HEK293 (cell line): Measurements from ENCODE around the gene PTPN11.

Source experiments
- AEBP2 ChIP-seq: fragments of 450-650 bp; formaldehyde crosslinking; IDR thresholded peaks from 2 replicates; pipeline ENCODE4 v1.5.1; 2016; ENCODE audit warnings: missing biosample characterization, missing genetic modification characterization, borderline replicate concordance
- CTCF ChIP-seq: fragments of 450-650 bp; formaldehyde crosslinking; IDR thresholded peaks from 2 replicates; pipeline ENCODE4 v1.5.1; 2016; ENCODE audit warnings: missing biosample characterization, missing genetic modification characterization
- IKZF3 ChIP-seq: fragments of 450-650 bp; IDR thresholded peaks from 2 replicates; pipeline ENCODE4 v1.5.0; 2018; ENCODE audit warnings: missing biosample characterization, mild to moderate bottlenecking, missing genetic modification characterization, moderate library complexity
- KLF16 ChIP-seq: fragments of 450-650 bp; formaldehyde crosslinking; IDR thresholded peaks from 2 replicates; pipeline ENCODE4 v1.5.1; 2017; ENCODE audit warnings: missing biosample characterization, missing genetic modification characterization
- KLF8 ChIP-seq: fragments of 450-650 bp; formaldehyde crosslinking; IDR thresholded peaks from 2 replicates; pipeline ENCODE4 v1.5.1; 2016; ENCODE audit warnings: missing biosample characterization, missing genetic modification characterization
- PATZ1 ChIP-seq: fragments of 450-650 bp; formaldehyde crosslinking; IDR thresholded peaks from 2 replicates; pipeline ENCODE4 v1.5.1; 2016; ENCODE audit warnings: missing biosample characterization, missing genetic modification characterization
- REPIN1 ChIP-seq: fragments of 450-650 bp; formaldehyde crosslinking; IDR thresholded peaks from 2 replicates; pipeline ENCODE4 v1.5.1; 2017; ENCODE audit warnings: missing biosample characterization, missing genetic modification characterization, low read depth
- SP3 ChIP-seq: fragments of 450-650 bp; formaldehyde crosslinking; IDR thresholded peaks from 2 replicates; pipeline ENCODE4 v1.5.1; 2016; ENCODE audit warnings: missing biosample characterization, missing genetic modification characterization
- YY2 ChIP-seq: fragments of 450-650 bp; formaldehyde crosslinking; IDR thresholded peaks from 2 replicates; pipeline ENCODE4 v1.5.1; 2016; ENCODE audit warnings: missing biosample characterization, missing genetic modification characterization
- ZBTB7A ChIP-seq: fragments of 450-650 bp; formaldehyde crosslinking; IDR thresholded peaks from 2 replicates; pipeline ENCODE4 v1.5.1; 2016; ENCODE audit warnings: low read depth, missing biosample characterization, missing genetic modification characterization
- ZFP3 ChIP-seq: fragments of 450-650 bp; formaldehyde crosslinking; IDR thresholded peaks from 2 replicates; pipeline ENCODE4 v1.5.1; 2016; ENCODE audit warnings: low read depth, missing biosample characterization, missing genetic modification characterization
- ZNF121 ChIP-seq: fragments of 450-650 bp; formaldehyde crosslinking; IDR thresholded peaks from 2 replicates; pipeline ENCODE4 v1.5.1; 2016; ENCODE audit warnings: missing biosample characterization, missing genetic modification characterization
- ZNF157 ChIP-seq: fragments of 450-650 bp; formaldehyde crosslinking; IDR thresholded peaks from 2 replicates; pipeline ENCODE4 v1.5.1; 2016; ENCODE audit warnings: missing biosample characterization, missing genetic modification characterization
- ZNF18 ChIP-seq: fragments of 450-650 bp; formaldehyde crosslinking; IDR thresholded peaks from 2 replicates; pipeline ENCODE4 v1.5.1; 2016; ENCODE audit warnings: missing biosample characterization, missing genetic modification characterization
- ZNF19 ChIP-seq: fragments of 450-650 bp; formaldehyde crosslinking; IDR thresholded peaks from 2 replicates; pipeline ENCODE4; 2016; ENCODE audit warnings: missing biosample characterization, missing genetic modification characterization, low read depth
- ZNF202 ChIP-seq: fragments of 450-650 bp; formaldehyde crosslinking; IDR thresholded peaks from 2 replicates; pipeline ENCODE4 v1.5.1; 2016; ENCODE audit warnings: missing biosample characterization, missing genetic modification characterization, borderline replicate concordance
- ZNF24 ChIP-seq: fragments of 450-650 bp; formaldehyde crosslinking; IDR thresholded peaks from 2 replicates; pipeline ENCODE4 v1.5.1; 2016; ENCODE audit warnings: missing biosample characterization, missing genetic modification characterization
- ZNF324 ChIP-seq: fragments of 450-650 bp; formaldehyde crosslinking; IDR thresholded peaks from 2 replicates; pipeline ENCODE4 v1.5.1; 2016; ENCODE audit warnings: missing biosample characterization, missing genetic modification characterization
- ZNF335 ChIP-seq: fragments of 450-650 bp; formaldehyde crosslinking; conservative IDR thresholded peaks from 2 replicates; pipeline ENCODE4 v1.5.1; 2016; ENCODE audit warnings: missing biosample characterization, missing genetic modification characterization
- ZNF37A ChIP-seq: fragments of 450-650 bp; IDR thresholded peaks from 2 replicates; pipeline ENCODE4 v1.5.1; 2018; ENCODE audit warnings: missing biosample characterization, missing genetic modification characterization
- ZNF391 ChIP-seq: fragments of 450-650 bp; formaldehyde crosslinking; IDR thresholded peaks from 2 replicates; pipeline ENCODE4 v1.5.1; 2016; ENCODE audit warnings: low read depth, missing biosample characterization, missing genetic modification characterization, borderline replicate concordance
- ZNF510 ChIP-seq: fragments of 450-650 bp; formaldehyde crosslinking; IDR thresholded peaks from 2 replicates; pipeline ENCODE4 v1.5.1; 2018; ENCODE audit warnings: mild to moderate bottlenecking, missing genetic modification characterization, missing biosample characterization; ENCODE audit not compliant: insufficient replicate concordance
- ZNF544 ChIP-seq: fragments of 450-650 bp; formaldehyde crosslinking; IDR thresholded peaks from 2 replicates; pipeline ENCODE4 v1.5.0; 2017; ENCODE audit warnings: missing biosample characterization, missing genetic modification characterization
- ZNF549 ChIP-seq: fragments of 450-650 bp; IDR thresholded peaks from 2 replicates; pipeline ENCODE4 v1.5.1; 2018; ENCODE audit warnings: missing biosample characterization, missing genetic modification characterization, mild to moderate bottlenecking, inconsistent platforms, moderate library complexity
- ZNF561 ChIP-seq: fragments of 450-650 bp; IDR thresholded peaks from 2 replicates; pipeline ENCODE4 v1.5.1; 2018; ENCODE audit warnings: missing biosample characterization, missing genetic modification characterization, borderline replicate concordance
- ZNF585B ChIP-seq: fragments of 450-650 bp; formaldehyde crosslinking; IDR thresholded peaks from 2 replicates; pipeline ENCODE4 v1.5.1; 2016; ENCODE audit warnings: missing biosample characterization, missing genetic modification characterization
- ZNF596 ChIP-seq: fragments of 450-650 bp; IDR thresholded peaks from 2 replicates; pipeline ENCODE4 v1.5.0; 2018; ENCODE audit warnings: missing biosample characterization, mild to moderate bottlenecking, missing genetic modification characterization, moderate library complexity
- ZNF600 ChIP-seq: fragments of 450-650 bp; formaldehyde crosslinking; IDR thresholded peaks from 2 replicates; pipeline ENCODE4 v1.5.1; 2016; ENCODE audit warnings: missing biosample characterization, missing genetic modification characterization
- ZNF626 ChIP-seq: fragments of 450-650 bp; sonication (Bioruptor Pico); formaldehyde crosslinking; IDR thresholded peaks from 2 replicates; pipeline ENCODE4 v1.5.1; 2018; ENCODE audit warnings: missing biosample characterization, missing genetic modification characterization, inconsistent platforms
- ZNF843 ChIP-seq: fragments of 450-650 bp; formaldehyde crosslinking; IDR thresholded peaks from 2 replicates; pipeline ENCODE4 v1.5.1; 2016; ENCODE audit warnings: missing biosample characterization, missing genetic modification characterization
- ZSCAN4 ChIP-seq: fragments of 450-650 bp; formaldehyde crosslinking; IDR thresholded peaks from 2 replicates; pipeline ENCODE4 v1.5.1; 2017; ENCODE audit warnings: missing biosample characterization, missing genetic modification characterization

PTPN11 gene

GRCh38 chr12:112418608-112419296, at the start of gene PTPN11 (continued):
- TF ChIP-seq ZNF510 (tag by site-specific recombination) = no peak
- peak; percentile 43; the same call in 1 of the 2 replicates for TF ChIP-seq ZNF596
- TF ChIP-seq PATZ1 = peak; percentile 78
- TF ChIP-seq KLF16 (tag by site-specific recombination) = peak; percentile 62
- no peak; the same call in 1 of the 2 replicates for TF ChIP-seq ZBTB7A (tag by site-specific recombination)
- peak; percentile 50; the same call in 1 of the 2 replicates for TF ChIP-seq CTCF (tag by site-specific recombination)
- peak; percentile 55; the same call in 1 of the 2 replicates for TF ChIP-seq ZNF600 (tag by site-specific recombination)
- TF ChIP-seq ZFP3 = no peak
- peak; percentile 62 for TF ChIP-seq ZNF335 (tag by site-specific recombination)
- TF ChIP-seq ZNF37A (tag by site-specific recombination) = no peak
- TF ChIP-seq ZNF391 = peak; percentile 38; the same call in 1 of the 2 replicates
- TF ChIP-seq ZNF843 (tag by site-specific recombination) = peak; percentile 55; the same call in 1 of the 2 replicates
- TF ChIP-seq ZNF561 = peak; percentile 71
- TF ChIP-seq IKZF3 (tag by site-specific recombination) = 0 out of 2 replicates have a peak, but pooled peaks have one; percentile 62
- TF ChIP-seq ZNF585B (tag by site-specific recombination) = no peak
- TF ChIP-seq KLF8 (tag by site-specific recombination) = peak; percentile 73; the same call in 1 of the 2 replicates
- TF ChIP-seq ZNF324 (tag by site-specific recombination) = no peak
- no peak for TF ChIP-seq ZNF626
- TF ChIP-seq ZNF549 (tag by site-specific recombination) = no peak
- TF ChIP-seq ZSCAN4 (tag by site-specific recombination) = 0 out of 2 replicates have a peak, but pooled peaks have one; percentile 31
- TF ChIP-seq ZNF24 (tag by site-specific recombination) = no peak
- no peak for TF ChIP-seq ZNF18 (tag by site-specific recombination)
- peak; percentile 86 for TF ChIP-seq YY2
- no peak for TF ChIP-seq ZNF157
- TF ChIP-seq AEBP2 = no peak
- TF ChIP-seq SP3 = peak; percentile 73
- no peak for TF ChIP-seq REPIN1 (tag by site-specific recombination)
- TF ChIP-seq ZNF544 (tag by site-specific recombination) = no peak
- TF ChIP-seq ZNF202 (tag by site-specific recombination) = no peak
- TF ChIP-seq ZNF121 (tag by site-specific recombination) = no peak
- no peak for TF ChIP-seq ZNF19 (tag by site-specific recombination)
